Ishikawa (cell line): ENCODE results near the gene MEGF11.

Experiments
- CEBPB ChIP-seq: IDR thresholded peaks from 2 replicates; pipeline ENCODE4 v1.6.1; 2012
- EGR1 ChIP-seq: IDR thresholded peaks from 2 replicates; pipeline ENCODE4 v1.6.1; 2012
- EP300 ChIP-seq: IDR thresholded peaks from 2 replicates; pipeline ENCODE4 v1.6.1; 2012; ENCODE audit warnings: borderline replicate concordance
- MAX ChIP-seq: IDR thresholded peaks from 2 replicates; pipeline ENCODE4 v1.6.1; 2012
- NFIC ChIP-seq: IDR thresholded peaks from 2 replicates; pipeline ENCODE4 v1.6.1; 2012
- RAD21 ChIP-seq: IDR thresholded peaks from 2 replicates; pipeline ENCODE4 v1.6.1; 2012; ENCODE audit warnings: low read depth
- TAF1 ChIP-seq: IDR thresholded peaks from 2 replicates; pipeline ENCODE4 v1.6.1; 2012; ENCODE audit warnings: low read depth, mild to moderate bottlenecking
- YY1 ChIP-seq: IDR thresholded peaks from 2 replicates; pipeline ENCODE4 v1.6.1; 2012; ENCODE audit warnings: low read depth

GRCh38 chr15:65919353-65919752, 334.2 kb downstream of the MEGF11 start:
- no peak for TF ChIP-seq TAF1
- TF ChIP-seq EP300, result no peak
- TF ChIP-seq RAD21, result no peak
- no peak for TF ChIP-seq YY1
- no peak for TF ChIP-seq CEBPB
- TF ChIP-seq NFIC, result no peak
- no peak for TF ChIP-seq MAX
- TF ChIP-seq EGR1, result no peak
